A549 (cell line): ENCODE measurements around the gene TSPEAR.

Source experiments
- CBX2 ChIP-seq: fragments of 200-600 bp; sonication (generic); IDR thresholded peaks from 2 replicates; pipeline ENCODE4 v1.6.1; 2016; ENCODE audit warnings: low read depth, mild to moderate bottlenecking, borderline replicate concordance
- CHD2 ChIP-seq: fragments of 150-350 bp; IDR thresholded peaks from 2 replicates; pipeline ENCODE4 v1.6.1; 2014; ENCODE audit warnings: low read length; ENCODE audit not compliant: partially characterized antibody
- EP300 ChIP-seq, 2 experiments: fragments of >200 bp; sonication (Bioruptor Twin); formaldehyde crosslinking; IDR thresholded peaks; 2 replicates in 1 of 2; 3 replicates in 1 of 2; pipeline ENCODE4 v1.6.1; 2016 to 2017
- HDAC2 ChIP-seq: fragments of 200-600 bp; sonication (generic); IDR thresholded peaks from 2 replicates; pipeline ENCODE4 v1.6.1; 2016
- PBX3 ChIP-seq: IDR thresholded peaks from 2 replicates; pipeline ENCODE4 v1.6.1; 2012
- POLR2A ChIP-seq: IDR thresholded peaks from 2 replicates; pipeline ENCODE4 v1.6.1; 2012; ENCODE audit warnings: mild to moderate bottlenecking, low read length
- REST ChIP-seq: fragments of 200-600 bp; sonication (generic); IDR thresholded peaks from 2 replicates; pipeline ENCODE4 v1.6.1; 2016; ENCODE audit warnings: antibody characterized with exemption, mild to moderate bottlenecking, moderate library complexity
- SMC3 ChIP-seq: fragments of >200 bp; sonication (Bioruptor Twin); formaldehyde crosslinking; IDR thresholded peaks from 3 replicates; pipeline ENCODE4 v1.6.1; 2018; ENCODE audit warnings: inconsistent platforms
- TF ChIP-seq, protein P1 (sequence below): fragments of >200 bp; sonication (Bioruptor Twin); formaldehyde crosslinking; IDR thresholded peaks from 3 replicates; pipeline ENCODE4 v1.5.1; 2016

DNA sequence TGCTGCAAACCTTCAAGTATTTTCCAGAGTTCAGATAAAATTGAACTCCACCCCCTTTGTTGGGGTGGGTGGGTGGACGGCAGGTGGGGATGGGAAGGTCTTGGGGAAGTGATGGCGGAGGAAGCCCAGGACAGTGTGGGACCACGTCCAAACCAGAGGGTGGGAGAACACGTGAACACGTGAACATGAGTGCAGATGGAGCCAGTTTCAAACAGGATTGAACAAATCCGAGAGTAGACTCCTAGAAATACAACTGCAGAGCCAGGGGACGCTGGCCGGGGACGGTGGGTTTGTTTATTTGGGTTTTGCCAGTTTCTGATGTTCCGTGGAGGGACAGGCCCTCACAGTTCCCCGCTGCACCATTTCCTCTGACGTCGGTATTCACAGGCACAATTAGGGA lies 163.0 kb downstream of the TSPEAR start:
- TF ChIP-seq, protein P1, sequence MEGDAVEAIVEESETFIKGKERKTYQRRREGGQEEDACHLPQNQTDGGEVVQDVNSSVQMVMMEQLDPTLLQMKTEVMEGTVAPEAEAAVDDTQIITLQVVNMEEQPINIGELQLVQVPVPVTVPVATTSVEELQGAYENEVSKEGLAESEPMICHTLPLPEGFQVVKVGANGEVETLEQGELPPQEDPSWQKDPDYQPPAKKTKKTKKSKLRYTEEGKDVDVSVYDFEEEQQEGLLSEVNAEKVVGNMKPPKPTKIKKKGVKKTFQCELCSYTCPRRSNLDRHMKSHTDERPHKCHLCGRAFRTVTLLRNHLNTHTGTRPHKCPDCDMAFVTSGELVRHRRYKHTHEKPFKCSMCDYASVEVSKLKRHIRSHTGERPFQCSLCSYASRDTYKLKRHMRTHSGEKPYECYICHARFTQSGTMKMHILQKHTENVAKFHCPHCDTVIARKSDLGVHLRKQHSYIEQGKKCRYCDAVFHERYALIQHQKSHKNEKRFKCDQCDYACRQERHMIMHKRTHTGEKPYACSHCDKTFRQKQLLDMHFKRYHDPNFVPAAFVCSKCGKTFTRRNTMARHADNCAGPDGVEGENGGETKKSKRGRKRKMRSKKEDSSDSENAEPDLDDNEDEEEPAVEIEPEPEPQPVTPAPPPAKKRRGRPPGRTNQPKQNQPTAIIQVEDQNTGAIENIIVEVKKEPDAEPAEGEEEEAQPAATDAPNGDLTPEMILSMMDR, result no peak
- TF ChIP-seq HDAC2 (no peak), CHD2 (no peak), REST (no peak), POLR2A (no peak), PBX3 (no peak), SMC3 (no peak), CBX2 (no peak), EP300 (IDR thresholded peaks at IDR 0.05) (no peak)
